GM12864 (cell line): ENCODE results near the gene UBE2D3.

Experiments
- DNase-seq: peaks from one replicate; pipeline ENCODE4 v3.0.0-alpha.2; 2011; ENCODE audit warnings: low read depth
- H3K4me3 ChIP-seq: 2 replicates; pipeline ENCODE4 v1.5.1; 2011; ENCODE audit warnings: mild to moderate bottlenecking, low read depth, low read length, control low read depth
- CTCF ChIP-seq: IDR thresholded peaks from 2 replicates; pipeline ENCODE4 v1.5.1; 2011; ENCODE audit warnings: low read depth, mild to moderate bottlenecking, moderate library complexity, low read length, control low read depth, inconsistent platforms; ENCODE audit errors: missing control alignments

Gene UBE2D3

GRCh38 chr4:102847687-102848086 lies 20.3 kb upstream of the UBE2D3 start:
- no peak for TF ChIP-seq CTCF
- H3K4me3 ChIP-seq = no peak overlapping the region
- DNase-seq = no peak

- DNase-seq = no peak
- TF ChIP-seq CTCF = no peak
- no peak overlapping the region for H3K4me3 ChIP-seq
Measured at GRCh38 chr4:102843938-102844337, 16.6 kb upstream of the UBE2D3 start.

GRCh38 chr4:102843273-102843672 lies 15.9 kb upstream of the UBE2D3 start:
- no peak for DNase-seq
- no peak overlapping the region for H3K4me3 ChIP-seq
- no peak for TF ChIP-seq CTCF

GRCh38 chr4:102842367-102842766 lies 15.0 kb upstream of the UBE2D3 start:
- no peak for TF ChIP-seq CTCF
- H3K4me3 ChIP-seq = no peak overlapping the region
- no peak for DNase-seq

- DNase-seq = no peak
- TF ChIP-seq CTCF = no peak
- H3K4me3 ChIP-seq = no peak overlapping the region
Measured at GRCh38 chr4:102836596-102836995, 9.2 kb upstream of the UBE2D3 start.

GRCh38 chr4:102832667-102833066 lies 5.3 kb upstream of the UBE2D3 start:
- DNase-seq = no peak
- H3K4me3 ChIP-seq = no peak overlapping the region
- no peak for TF ChIP-seq CTCF

- TF ChIP-seq CTCF = no peak
- no peak for DNase-seq
Measured at GRCh38 chr4:102832105-102832504, 4.8 kb upstream of the UBE2D3 start.

More at GRCh38 chr4:102832105-102832504, 4.8 kb upstream of the UBE2D3 start:
- H3K4me3 ChIP-seq = no peak overlapping the region
